ENCODE results near the gene TMEM150C. TPM values are rescaled to one million over a fixed set of nuclear protein-coding genes. Genes with fewer than 3 reads are reported as not detected.

The TMEM150C gene
- total and polyA plus RNA-seq, 4 donors, result 4.8 to 8.7 (median 5.2) TPM

DNA sequence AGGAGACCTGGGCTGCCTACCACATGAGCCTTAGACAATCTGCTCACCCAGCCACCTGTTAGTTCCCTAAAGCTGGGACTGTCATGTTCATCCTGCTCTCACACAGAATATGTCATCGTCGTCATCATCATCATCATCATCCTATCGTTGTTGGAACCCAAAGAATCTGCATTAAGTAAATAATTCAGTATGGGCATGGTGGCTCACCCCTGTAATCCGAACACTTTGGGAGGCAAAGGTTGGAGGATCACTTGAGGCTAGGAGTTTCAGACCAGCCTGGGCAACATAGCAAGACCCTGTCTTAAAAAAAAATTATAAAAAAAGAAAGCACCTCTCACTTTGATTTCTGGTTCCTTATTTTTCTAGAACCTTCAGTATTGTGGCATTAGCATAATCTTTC, 125.0 kb downstream of the TMEM150C start:
- TF ChIP-seq HNF4G (IDR thresholded peaks at IDR 0.05), result no peak
- no peak for TF ChIP-seq NR2F2 (IDR thresholded peaks at IDR 0.05)
- TF ChIP-seq, protein P1, sequence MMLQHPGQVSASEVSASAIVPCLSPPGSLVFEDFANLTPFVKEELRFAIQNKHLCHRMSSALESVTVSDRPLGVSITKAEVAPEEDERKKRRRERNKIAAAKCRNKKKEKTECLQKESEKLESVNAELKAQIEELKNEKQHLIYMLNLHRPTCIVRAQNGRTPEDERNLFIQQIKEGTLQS (IDR thresholded peaks at IDR 0.05), result no peak
- no peak for TF ChIP-seq SP1 (IDR thresholded peaks at IDR 0.05)
- TF ChIP-seq JUND (IDR thresholded peaks at IDR 0.05), result no peak
- TF ChIP-seq, protein P2, sequence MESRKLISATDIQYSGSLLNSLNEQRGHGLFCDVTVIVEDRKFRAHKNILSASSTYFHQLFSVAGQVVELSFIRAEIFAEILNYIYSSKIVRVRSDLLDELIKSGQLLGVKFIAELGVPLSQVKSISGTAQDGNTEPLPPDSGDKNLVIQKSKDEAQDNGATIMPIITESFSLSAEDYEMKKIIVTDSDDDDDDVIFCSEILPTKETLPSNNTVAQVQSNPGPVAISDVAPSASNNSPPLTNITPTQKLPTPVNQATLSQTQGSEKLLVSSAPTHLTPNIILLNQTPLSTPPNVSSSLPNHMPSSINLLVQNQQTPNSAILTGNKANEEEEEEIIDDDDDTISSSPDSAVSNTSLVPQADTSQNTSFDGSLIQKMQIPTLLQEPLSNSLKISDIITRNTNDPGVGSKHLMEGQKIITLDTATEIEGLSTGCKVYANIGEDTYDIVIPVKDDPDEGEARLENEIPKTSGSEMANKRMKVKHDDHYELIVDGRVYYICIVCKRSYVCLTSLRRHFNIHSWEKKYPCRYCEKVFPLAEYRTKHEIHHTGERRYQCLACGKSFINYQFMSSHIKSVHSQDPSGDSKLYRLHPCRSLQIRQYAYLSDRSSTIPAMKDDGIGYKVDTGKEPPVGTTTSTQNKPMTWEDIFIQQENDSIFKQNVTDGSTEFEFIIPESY (IDR thresholded peaks at IDR 0.05), result no peak
- TF ChIP-seq, protein P3, sequence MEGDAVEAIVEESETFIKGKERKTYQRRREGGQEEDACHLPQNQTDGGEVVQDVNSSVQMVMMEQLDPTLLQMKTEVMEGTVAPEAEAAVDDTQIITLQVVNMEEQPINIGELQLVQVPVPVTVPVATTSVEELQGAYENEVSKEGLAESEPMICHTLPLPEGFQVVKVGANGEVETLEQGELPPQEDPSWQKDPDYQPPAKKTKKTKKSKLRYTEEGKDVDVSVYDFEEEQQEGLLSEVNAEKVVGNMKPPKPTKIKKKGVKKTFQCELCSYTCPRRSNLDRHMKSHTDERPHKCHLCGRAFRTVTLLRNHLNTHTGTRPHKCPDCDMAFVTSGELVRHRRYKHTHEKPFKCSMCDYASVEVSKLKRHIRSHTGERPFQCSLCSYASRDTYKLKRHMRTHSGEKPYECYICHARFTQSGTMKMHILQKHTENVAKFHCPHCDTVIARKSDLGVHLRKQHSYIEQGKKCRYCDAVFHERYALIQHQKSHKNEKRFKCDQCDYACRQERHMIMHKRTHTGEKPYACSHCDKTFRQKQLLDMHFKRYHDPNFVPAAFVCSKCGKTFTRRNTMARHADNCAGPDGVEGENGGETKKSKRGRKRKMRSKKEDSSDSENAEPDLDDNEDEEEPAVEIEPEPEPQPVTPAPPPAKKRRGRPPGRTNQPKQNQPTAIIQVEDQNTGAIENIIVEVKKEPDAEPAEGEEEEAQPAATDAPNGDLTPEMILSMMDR (IDR thresholded peaks at IDR 0.05; ENCODE audit: low read depth, low read length, missing input control), result no peak
- no peak for TF ChIP-seq YY1 (IDR thresholded peaks at IDR 0.05)
- TF ChIP-seq GABPA (IDR thresholded peaks at IDR 0.05 in 1 of 2, conservative IDR thresholded peaks at IDR 0.05 in 1 of 2), result no peak
- no peak for TF ChIP-seq RXRA (IDR thresholded peaks at IDR 0.05)
- no peak for TF ChIP-seq RAD21 (IDR thresholded peaks at IDR 0.05)
- TF ChIP-seq, protein P4, sequence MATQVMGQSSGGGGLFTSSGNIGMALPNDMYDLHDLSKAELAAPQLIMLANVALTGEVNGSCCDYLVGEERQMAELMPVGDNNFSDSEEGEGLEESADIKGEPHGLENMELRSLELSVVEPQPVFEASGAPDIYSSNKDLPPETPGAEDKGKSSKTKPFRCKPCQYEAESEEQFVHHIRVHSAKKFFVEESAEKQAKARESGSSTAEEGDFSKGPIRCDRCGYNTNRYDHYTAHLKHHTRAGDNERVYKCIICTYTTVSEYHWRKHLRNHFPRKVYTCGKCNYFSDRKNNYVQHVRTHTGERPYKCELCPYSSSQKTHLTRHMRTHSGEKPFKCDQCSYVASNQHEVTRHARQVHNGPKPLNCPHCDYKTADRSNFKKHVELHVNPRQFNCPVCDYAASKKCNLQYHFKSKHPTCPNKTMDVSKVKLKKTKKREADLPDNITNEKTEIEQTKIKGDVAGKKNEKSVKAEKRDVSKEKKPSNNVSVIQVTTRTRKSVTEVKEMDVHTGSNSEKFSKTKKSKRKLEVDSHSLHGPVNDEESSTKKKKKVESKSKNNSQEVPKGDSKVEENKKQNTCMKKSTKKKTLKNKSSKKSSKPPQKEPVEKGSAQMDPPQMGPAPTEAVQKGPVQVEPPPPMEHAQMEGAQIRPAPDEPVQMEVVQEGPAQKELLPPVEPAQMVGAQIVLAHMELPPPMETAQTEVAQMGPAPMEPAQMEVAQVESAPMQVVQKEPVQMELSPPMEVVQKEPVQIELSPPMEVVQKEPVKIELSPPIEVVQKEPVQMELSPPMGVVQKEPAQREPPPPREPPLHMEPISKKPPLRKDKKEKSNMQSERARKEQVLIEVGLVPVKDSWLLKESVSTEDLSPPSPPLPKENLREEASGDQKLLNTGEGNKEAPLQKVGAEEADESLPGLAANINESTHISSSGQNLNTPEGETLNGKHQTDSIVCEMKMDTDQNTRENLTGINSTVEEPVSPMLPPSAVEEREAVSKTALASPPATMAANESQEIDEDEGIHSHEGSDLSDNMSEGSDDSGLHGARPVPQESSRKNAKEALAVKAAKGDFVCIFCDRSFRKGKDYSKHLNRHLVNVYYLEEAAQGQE (IDR thresholded peaks at IDR 0.05), result no peak
- TF ChIP-seq FOXA2 (IDR thresholded peaks at IDR 0.05), result no peak
- no peak for TF ChIP-seq EGR1 (IDR thresholded peaks at IDR 0.05; ENCODE audit: low read depth in 2 of 2)
- TF ChIP-seq, protein P5, sequence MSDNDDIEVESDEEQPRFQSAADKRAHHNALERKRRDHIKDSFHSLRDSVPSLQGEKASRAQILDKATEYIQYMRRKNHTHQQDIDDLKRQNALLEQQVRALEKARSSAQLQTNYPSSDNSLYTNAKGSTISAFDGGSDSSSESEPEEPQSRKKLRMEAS (IDR thresholded peaks at IDR 0.05), result no peak
- H3K27ac ChIP-seq (ENCODE audit: low read depth in 1 of 2, low read length in 2 of 2), result no peak overlapping the region
- no peaks in the 10 kb centered on the region for H3K36me3 ChIP-seq (ENCODE audit: control insufficient read depth in 4 of 4, insufficient read depth in 3 of 4, low read depth in 1 of 4, low read length in 3 of 4)
- DNase-seq (ENCODE audit: low spot score), result no peak
- H3K9me3 ChIP-seq (ENCODE audit: control insufficient read depth in 4 of 4, low read length in 3 of 4), result no peaks in the 10 kb centered on the region
- 98% methylated on average over 4 of the region's 4 CpGs for WGBS
- H3K9ac ChIP-seq (ENCODE audit: low read depth in 1 of 2, low read length in 2 of 2), result no peak overlapping the region
- no peaks in the 10 kb centered on the region for H3K4me1 ChIP-seq (ENCODE audit: control insufficient read depth in 4 of 4, insufficient read depth in 4 of 4, low read length in 3 of 4)
- no peaks in the 10 kb centered on the region for H3K27me3 ChIP-seq (ENCODE audit: control insufficient read depth in 4 of 4, insufficient read depth in 4 of 4, low read length in 3 of 4)
- no peak overlapping the region for H3K4me3 ChIP-seq (ENCODE audit: low read depth in 1 of 3, low read length in 3 of 3)

DNA sequence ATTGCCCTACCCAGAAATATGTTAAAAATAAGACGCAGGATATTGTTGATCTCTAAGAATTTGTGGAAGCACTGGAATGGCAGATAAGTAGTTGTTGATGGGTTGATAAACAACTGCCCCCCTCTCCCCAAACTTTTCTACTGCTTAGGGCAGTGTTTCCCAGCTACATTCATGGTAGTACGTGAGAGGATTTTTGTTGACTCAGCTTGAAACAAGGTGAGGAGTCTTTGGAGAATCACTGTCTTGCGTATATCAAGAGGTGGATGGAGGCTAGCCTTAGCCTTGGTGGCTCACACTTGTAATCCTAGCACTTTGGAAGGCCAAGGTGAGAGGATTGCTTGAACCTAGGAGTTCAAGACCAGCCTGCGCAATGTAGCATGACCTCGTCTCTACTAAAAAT, 125.7 kb downstream of the TMEM150C start:
- DNase-seq (ENCODE audit: low spot score), result no peak
- Histone ChIP-seq H3K27ac (ENCODE audit: low read depth in 1 of 2, low read length in 2 of 2) (no peak overlapping the region), H3K27me3 (ENCODE audit: control insufficient read depth in 4 of 4, insufficient read depth in 4 of 4, low read length in 3 of 4) (no peaks in the 10 kb centered on the region), H3K4me1 (ENCODE audit: control insufficient read depth in 4 of 4, insufficient read depth in 4 of 4, low read length in 3 of 4) (peaks cover 0 to 6% (median 4%) of the 10 kb centered on the region in 4 donors), H3K36me3 (ENCODE audit: control insufficient read depth in 4 of 4, insufficient read depth in 3 of 4, low read depth in 1 of 4, low read length in 3 of 4) (no peaks in the 10 kb centered on the region), H3K4me3 (ENCODE audit: low read depth in 1 of 3, low read length in 3 of 3) (no peak overlapping the region), H3K9me3 (ENCODE audit: control insufficient read depth in 4 of 4, low read length in 3 of 4) (no peaks in the 10 kb centered on the region), H3K9ac (ENCODE audit: low read depth in 1 of 2, low read length in 2 of 2) (no peak overlapping the region)
- TF ChIP-seq NR2F2 (IDR thresholded peaks at IDR 0.05) (no peak), YY1 (IDR thresholded peaks at IDR 0.05) (no peak), TAF1 (conservative IDR thresholded peaks at IDR 0.05) (no peak), JUND (IDR thresholded peaks at IDR 0.05) (no peak)
- WGBS, result 95% methylated on average over 5 of the region's 5 CpGs

All from liver (tissue), 9 donors.